OCI-LY3 (cell line): Measurements from ENCODE around the gene CARD8.

Source experiments
- H2AFZ ChIP-seq: fragments of 200-600, 300-600 bp; shearing (Covaris generic); 2 replicates; pipeline ENCODE4 v1.6.0; 2014; ENCODE audit warnings: antibody characterized with exemption, low read depth, low read length
- H3K27ac ChIP-seq: fragments of 200-600, 300-600 bp; sonication (generic); 2 replicates; pipeline ENCODE4 v1.5.1; 2014; ENCODE audit warnings: mild to moderate bottlenecking, low read length, moderate library complexity, mixed read lengths
- H3K27me3 ChIP-seq: fragments of 200-600, 300-600 bp; sonication (generic); 2 replicates; pipeline ENCODE4 v1.6.1; 2014; ENCODE audit warnings: low read depth, low read length, mixed read lengths
- H3K36me3 ChIP-seq: fragments of 200-600, 300-600 bp; sonication (generic); replicated peaks from 2 replicates; pipeline ENCODE3; 2014; ENCODE audit warnings: low read depth, low read length, mixed read lengths
- H3K4me1 ChIP-seq: fragments of 300-600, 200-600 bp; sonication (generic); 2 replicates; pipeline ENCODE4 v1.6.1; 2014; ENCODE audit warnings: low read length, mixed read lengths
- H3K4me2 ChIP-seq: fragments of 200-600, 300-600 bp; sonication (generic); 2 replicates; pipeline ENCODE4 v1.6.1; 2014; ENCODE audit warnings: low read length, mixed read lengths
- H3K4me3 ChIP-seq: fragments of 300-600, 200-600 bp; sonication (generic); 2 replicates; pipeline ENCODE4 v1.5.1; 2014; ENCODE audit warnings: antibody characterized with exemption, mild to moderate bottlenecking, low read length, moderate library complexity
- H3K79me2 ChIP-seq: fragments of 300-600, 200-600 bp; shearing (Covaris generic); 2 replicates; pipeline ENCODE4 v1.6.1; 2014; ENCODE audit warnings: mild to moderate bottlenecking, low read length, mixed read lengths
- H3K9ac ChIP-seq: fragments of 300-600, 200-600 bp; shearing (Covaris generic); 2 replicates; pipeline ENCODE4 v1.6.0; 2014; ENCODE audit warnings: mild to moderate bottlenecking, low read length, moderate library complexity
- H3K9me3 ChIP-seq: fragments of 200-600, 300-600 bp; shearing (Covaris generic); 2 replicates; pipeline ENCODE4 v1.6.1; 2014; ENCODE audit warnings: low read length, mixed read lengths; ENCODE audit not compliant: insufficient read depth
- H4K20me1 ChIP-seq: fragments of 200-600, 300-600 bp; sonication (generic); 2 replicates; pipeline ENCODE4 v1.6.1; 2016; ENCODE audit warnings: low read length, mixed read lengths; ENCODE audit not compliant: insufficient read depth
- EZH2phosphoT487 ChIP-seq: fragments of 200-600 bp; shearing (Covaris generic); IDR thresholded peaks from 2 replicates; pipeline ENCODE4 v1.6.1; 2018; ENCODE audit warnings: antibody characterized with exemption, mixed run types, low read depth
- TF ChIP-seq, protein P1 (sequence below): fragments of 200-600, 300-600 bp; sonication (generic); IDR thresholded peaks from 2 replicates; pipeline ENCODE4 v1.5.1; 2014; ENCODE audit warnings: antibody characterized with exemption, low read length, low read depth

The CARD8 gene, protein sequence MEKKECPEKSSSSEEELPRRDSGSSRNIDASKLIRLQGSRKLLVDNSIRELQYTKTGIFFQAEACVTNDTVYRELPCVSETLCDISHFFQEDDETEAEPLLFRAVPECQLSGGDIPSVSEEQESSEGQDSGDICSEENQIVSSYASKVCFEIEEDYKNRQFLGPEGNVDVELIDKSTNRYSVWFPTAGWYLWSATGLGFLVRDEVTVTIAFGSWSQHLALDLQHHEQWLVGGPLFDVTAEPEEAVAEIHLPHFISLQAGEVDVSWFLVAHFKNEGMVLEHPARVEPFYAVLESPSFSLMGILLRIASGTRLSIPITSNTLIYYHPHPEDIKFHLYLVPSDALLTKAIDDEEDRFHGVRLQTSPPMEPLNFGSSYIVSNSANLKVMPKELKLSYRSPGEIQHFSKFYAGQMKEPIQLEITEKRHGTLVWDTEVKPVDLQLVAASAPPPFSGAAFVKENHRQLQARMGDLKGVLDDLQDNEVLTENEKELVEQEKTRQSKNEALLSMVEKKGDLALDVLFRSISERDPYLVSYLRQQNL

GRCh38 chr19:48255376-48256303, at the start of gene CARD8:
CARD8 (minus strand) TSS chr19:48255912; CDS start chr19:48241020, 14,892 bp downstream.
- no peaks in the 10 kb centered on the region for H4K20me1 ChIP-seq
- TF ChIP-seq, protein P1, sequence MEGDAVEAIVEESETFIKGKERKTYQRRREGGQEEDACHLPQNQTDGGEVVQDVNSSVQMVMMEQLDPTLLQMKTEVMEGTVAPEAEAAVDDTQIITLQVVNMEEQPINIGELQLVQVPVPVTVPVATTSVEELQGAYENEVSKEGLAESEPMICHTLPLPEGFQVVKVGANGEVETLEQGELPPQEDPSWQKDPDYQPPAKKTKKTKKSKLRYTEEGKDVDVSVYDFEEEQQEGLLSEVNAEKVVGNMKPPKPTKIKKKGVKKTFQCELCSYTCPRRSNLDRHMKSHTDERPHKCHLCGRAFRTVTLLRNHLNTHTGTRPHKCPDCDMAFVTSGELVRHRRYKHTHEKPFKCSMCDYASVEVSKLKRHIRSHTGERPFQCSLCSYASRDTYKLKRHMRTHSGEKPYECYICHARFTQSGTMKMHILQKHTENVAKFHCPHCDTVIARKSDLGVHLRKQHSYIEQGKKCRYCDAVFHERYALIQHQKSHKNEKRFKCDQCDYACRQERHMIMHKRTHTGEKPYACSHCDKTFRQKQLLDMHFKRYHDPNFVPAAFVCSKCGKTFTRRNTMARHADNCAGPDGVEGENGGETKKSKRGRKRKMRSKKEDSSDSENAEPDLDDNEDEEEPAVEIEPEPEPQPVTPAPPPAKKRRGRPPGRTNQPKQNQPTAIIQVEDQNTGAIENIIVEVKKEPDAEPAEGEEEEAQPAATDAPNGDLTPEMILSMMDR = no peak
- TF ChIP-seq EZH2phosphoT487 = no peak
- peaks cover 27% of the 10 kb centered on the region for H3K79me2 ChIP-seq
- peak within 1 kb of the TSS; percentile 93 for H3K4me2 ChIP-seq
- H3K9me3 ChIP-seq = no peaks in the 10 kb centered on the region
- H3K9ac ChIP-seq = peak within 1 kb of the TSS; percentile 96
- no peaks in the 10 kb centered on the region for H3K27me3 ChIP-seq
- peaks cover 30% of the 10 kb centered on the region for H3K4me1 ChIP-seq
- peak within 1 kb of the TSS; percentile 95 for H3K27ac ChIP-seq
- peak within 1 kb of the TSS; percentile 96 for H2AFZ ChIP-seq
- no peaks in the 10 kb centered on the region for H3K36me3 ChIP-seq
- peak within 1 kb of the TSS; percentile 94 for H3K4me3 ChIP-seq

- H3K79me2 ChIP-seq = no peaks in the 10 kb centered on the region
- no peaks in the 10 kb centered on the region for H3K36me3 ChIP-seq
- no peak overlapping the region for H3K9ac ChIP-seq
- H4K20me1 ChIP-seq = no peaks in the 10 kb centered on the region
- no peak overlapping the region for H3K27ac ChIP-seq
- peaks cover 14% of the 10 kb centered on the region for H3K27me3 ChIP-seq
- H3K4me3 ChIP-seq = no peak overlapping the region
- no peak overlapping the region for H3K4me2 ChIP-seq
- H3K4me1 ChIP-seq = peaks cover 5% of the 10 kb centered on the region; the same call in 1 of the 2 replicates
- no peak overlapping the region for H2AFZ ChIP-seq
- TF ChIP-seq, protein P1 = no peak
- no peak for TF ChIP-seq EZH2phosphoT487
- no peaks in the 10 kb centered on the region for H3K9me3 ChIP-seq
Measured at GRCh38 chr19:48303866-48304265, 48.2 kb upstream of the CARD8 start.

GRCh38 chr19:48303367-48303766, 47.7 kb upstream of the CARD8 start:
- Histone ChIP-seq H3K4me2 (no peak overlapping the region), H3K4me3 (no peak overlapping the region), H3K36me3 (no peaks in the 10 kb centered on the region), H4K20me1 (no peaks in the 10 kb centered on the region), H3K79me2 (no peaks in the 10 kb centered on the region), H3K4me1 (peaks cover under 1% of the 10 kb centered on the region; the same call in 1 of the 2 replicates), H3K27me3 (peaks cover 14% of the 10 kb centered on the region), H3K9ac (no peak overlapping the region), H3K9me3 (no peaks in the 10 kb centered on the region), H2AFZ (no peak overlapping the region), H3K27ac (no peak overlapping the region)
- TF ChIP-seq, protein P1 = no peak
- no peak for TF ChIP-seq EZH2phosphoT487

GRCh38 chr19:48302600-48302959, 46.9 kb upstream of the CARD8 start:
- no peaks in the 10 kb centered on the region for H3K9me3 ChIP-seq
- no peak overlapping the region for H3K9ac ChIP-seq
- no peaks in the 10 kb centered on the region for H3K79me2 ChIP-seq
- no peaks in the 10 kb centered on the region for H3K4me1 ChIP-seq
- H2AFZ ChIP-seq = no peak overlapping the region
- no peak overlapping the region for H3K27ac ChIP-seq
- H3K4me2 ChIP-seq = no peak overlapping the region
- H4K20me1 ChIP-seq = no peaks in the 10 kb centered on the region
- TF ChIP-seq, protein P1 = no peak
- no peak for TF ChIP-seq EZH2phosphoT487
- H3K27me3 ChIP-seq = peaks cover 14% of the 10 kb centered on the region
- H3K36me3 ChIP-seq = no peaks in the 10 kb centered on the region
- no peak overlapping the region for H3K4me3 ChIP-seq
